Myocyte (in vitro differentiated cells): ENCODE results near the gene ZNF536. TPM values are rescaled to one million over a fixed set of nuclear protein-coding genes. Genes with fewer than 3 reads are reported as not detected.
"Not testable (repeated sequence)": the region's sequence is repeated elsewhere in the genome, so short reads cannot be mapped to it uniquely, and the experiment has no call there.

Source experiments
- DNase-seq: peaks from one replicate; pipeline ENCODE4 v3.0.0-alpha.2; 2012; ENCODE audit warnings: low read depth
- total RNA-seq: library from RNA; depleted of rRNA; stranded (reverse); fragments of >200 nt; gene quantifications from 2 replicates; pipeline ENCODE4 v1.2.3, GENCODE V29; 2014

ZNF536 gene
- total RNA-seq, 1 donor from 2014 or later: not detected

DNA sequence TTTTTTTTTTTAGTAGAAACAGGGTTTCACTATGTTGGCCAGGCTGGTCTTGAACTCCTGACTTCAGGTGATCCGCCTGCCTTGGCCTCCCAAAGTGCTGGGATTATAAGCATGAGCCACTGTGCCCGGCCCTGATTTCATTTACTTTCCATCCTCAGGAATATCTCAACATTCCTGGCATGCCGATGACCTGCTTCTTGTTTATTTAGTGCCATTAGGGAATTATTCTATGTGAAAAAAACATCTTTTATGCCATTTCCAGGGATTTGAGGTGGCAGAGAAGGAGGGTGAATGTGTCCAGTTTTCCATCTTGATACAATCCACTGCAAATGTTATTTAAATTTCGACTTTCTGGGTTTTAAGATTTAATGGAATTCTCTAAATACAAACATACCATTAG, 45.0 kb downstream of the ZNF536 start:
- not testable (repeated sequence) for DNase-seq

DNA sequence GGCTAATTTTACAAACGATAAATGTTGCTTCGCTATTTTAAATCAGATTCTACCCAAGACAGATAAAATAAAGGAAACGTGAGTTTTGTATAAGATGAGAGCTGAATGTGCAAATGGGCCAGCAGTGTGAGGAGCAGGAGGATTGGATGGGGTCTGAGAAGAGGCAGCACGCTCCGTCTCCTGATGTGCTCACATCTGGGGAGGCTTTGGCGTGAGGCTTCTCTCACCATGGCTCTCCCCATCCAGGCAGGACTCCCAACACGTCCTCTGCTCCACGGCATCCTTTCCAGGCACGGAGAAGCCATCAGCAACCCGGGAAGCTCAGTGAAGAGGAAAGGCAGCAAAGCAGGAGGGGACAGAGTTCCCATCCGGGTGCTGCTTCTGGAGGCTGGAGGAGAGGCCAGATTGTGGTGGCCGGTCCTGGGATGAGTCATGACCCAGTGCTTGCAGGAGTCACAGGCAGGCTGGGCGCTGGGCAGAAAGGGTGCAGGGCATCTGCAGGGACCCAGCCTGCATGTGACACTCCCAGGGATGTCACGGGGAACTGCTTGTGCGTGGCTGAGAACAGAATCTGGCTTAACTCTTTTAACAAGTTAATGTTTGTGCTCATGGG, 47.5 kb downstream of the ZNF536 start:
- DNase-seq: no peak

DNA sequence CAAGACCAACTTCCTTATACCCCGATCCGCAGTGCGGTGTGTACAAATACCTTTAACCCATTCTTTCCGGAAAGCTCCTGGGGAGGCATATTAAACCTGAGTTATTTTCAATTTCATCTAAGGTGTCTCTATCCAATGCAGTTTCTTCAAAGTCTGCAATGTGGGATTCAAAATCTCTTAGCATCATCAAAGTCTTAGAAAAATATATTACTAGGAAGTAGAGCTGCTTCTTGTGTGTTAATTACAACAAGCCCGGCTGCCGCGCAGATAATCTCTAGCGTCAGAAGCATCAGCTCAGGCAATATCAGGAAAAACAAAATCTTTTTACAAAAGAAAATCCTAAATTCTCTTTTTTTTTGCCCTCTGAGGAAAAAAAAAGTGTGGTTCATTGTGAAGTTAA, 48.1 kb downstream of the ZNF536 start:
- DNase-seq: no peak

DNA sequence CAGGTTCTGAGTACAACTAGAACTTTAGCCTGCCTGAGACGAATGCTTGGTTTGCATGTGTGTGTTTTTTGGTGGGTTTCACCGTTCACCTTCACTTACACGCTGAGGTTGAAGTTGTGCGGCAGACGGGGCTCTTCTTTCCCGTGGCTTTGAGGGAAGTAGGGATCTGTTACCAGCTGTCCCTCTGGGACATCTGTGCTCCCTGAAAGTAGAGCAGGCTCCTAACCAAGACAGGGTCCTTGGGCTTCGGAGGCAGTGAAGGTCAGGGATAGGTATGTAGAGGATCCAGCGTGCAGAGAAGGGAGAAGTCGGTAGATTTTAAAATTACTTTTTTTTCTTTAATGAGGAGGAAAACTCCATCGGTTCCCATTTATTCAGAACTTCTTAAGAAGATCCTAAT, 48.7 kb downstream of the ZNF536 start:
- DNase-seq: no peak

DNA sequence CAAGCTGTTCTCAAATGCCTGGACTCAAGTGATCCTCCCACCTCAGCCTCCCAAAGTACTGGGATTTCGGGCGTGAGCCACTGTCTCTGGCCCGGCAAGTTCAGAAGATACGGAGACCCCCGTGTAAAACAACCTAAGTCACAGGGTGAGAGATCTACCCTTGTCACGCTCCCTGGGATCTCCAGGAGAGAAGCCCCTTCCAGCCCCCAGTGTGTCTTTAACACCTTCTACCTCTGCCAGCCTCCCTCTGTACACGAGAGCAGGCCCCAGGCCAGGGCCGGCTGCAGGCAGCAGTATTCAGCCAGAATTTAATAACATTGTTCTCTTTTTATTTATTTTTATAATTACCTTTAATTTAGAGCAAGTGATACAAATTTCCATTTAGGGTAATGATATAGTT, 49.4 kb downstream of the ZNF536 start:
- no peak for DNase-seq

DNA sequence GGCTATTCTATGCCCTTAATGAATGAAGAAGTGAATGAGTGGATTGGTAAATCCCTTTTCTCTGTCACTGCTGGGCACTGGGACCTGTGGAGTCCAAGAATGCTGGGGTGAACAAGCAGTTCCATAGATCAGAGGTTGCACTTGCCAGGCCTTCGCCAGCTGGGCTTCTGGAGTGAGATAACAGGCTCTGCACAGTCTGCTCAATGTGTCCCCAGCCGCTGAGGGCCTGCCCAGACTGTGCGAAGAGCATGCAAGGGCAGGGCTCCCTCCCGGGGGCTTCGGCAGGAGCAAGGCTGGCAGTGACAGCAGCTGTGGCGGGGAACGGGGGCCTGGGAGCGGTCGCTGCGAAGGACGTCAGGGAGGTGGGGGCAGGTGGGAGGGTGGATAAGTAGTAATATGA, 51.3 kb downstream of the ZNF536 start:
- no peak for DNase-seq

DNA sequence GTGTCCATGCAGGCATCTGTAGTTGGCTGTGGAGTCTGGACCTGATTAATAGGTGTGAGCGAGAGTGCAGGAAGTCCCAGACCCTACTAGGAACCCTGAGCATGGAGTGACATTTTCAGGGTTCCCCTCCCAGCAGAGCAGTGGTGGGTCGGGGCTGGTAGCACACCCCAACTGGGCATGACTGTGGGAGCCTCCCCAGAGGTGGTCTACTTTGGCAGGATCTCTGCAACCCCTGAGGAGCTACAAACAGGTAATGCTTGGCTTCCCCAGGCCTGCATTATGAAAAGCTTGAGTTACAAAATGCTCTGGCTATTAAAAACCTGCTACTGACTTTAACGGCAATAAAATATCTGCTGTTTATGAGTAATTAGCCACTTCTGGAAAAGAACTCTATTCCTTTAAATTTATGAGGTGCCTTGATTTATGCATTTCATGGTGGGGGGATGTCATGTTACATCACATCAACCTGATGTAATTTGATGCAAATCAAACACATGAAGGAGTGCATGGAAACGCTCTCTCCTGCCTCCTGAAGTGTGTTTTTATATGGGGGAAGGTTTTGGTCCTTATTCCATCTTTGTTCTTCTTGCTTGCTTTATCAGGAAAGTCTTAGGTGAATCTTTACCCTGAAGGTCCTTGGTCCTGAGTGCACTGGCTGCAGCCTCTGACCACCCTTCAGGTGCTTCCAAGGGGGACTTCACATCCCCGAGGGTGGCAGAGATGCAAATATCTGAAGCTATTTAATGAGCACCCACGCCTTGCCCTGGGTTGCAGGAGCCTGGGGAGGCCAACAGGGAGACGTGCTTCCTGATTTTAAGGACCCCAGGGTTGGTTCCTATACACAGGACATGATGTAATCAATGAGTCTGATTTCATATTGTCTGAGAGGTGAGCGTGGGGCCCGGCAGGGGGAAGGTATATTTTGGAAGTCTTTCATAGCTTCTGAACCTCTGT, 54.0 kb downstream of the ZNF536 start:
- DNase-seq: no peak

DNA sequence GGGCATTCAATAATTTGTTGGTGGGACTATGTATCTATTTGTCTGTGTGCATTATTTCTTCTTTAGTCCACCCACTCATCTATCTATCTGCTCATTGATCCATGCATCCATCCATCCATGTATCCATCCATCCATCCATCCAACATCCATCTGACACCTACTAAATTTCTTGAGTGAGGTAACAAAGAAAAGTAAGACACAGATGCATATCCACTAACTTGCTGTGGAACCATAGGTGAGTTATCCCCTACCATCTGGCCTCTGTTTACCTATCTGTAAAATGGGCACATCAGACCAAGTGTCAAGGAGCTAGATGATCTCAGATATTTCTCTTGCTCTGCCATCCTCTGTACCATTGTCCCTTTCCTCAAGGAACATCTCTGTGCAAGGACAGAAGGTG, 54.7 kb downstream of the ZNF536 start:
- DNase-seq: no peak

DNA sequence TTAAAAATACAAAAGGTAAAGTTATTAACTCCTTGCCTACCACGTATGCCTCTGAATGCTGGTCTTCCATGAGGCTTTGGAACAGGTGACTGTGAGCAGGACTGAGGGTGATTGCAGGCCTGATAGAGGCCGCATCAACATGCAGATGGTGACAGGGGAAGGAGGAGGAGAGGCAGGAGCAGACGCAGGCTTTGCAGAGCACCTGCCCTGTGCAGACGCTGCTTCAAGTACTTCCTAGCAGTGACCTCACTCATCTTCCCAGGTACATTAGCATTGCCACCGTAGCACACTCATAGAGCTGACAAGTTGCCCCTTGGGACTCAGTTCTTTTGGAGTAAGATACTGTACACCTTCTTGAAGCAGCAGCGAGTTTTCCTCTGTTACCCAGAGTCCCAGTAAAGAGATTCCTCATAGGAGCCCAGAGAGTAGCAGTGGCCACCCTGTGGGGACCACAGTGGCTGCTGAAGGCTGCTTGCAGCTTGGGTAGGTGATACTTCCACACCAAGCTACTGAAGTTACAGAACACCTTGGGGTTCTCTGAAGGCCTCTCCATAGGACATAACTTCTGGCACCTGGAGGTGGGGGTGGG, 56.0 kb downstream of the ZNF536 start:
- no peak for DNase-seq

DNA sequence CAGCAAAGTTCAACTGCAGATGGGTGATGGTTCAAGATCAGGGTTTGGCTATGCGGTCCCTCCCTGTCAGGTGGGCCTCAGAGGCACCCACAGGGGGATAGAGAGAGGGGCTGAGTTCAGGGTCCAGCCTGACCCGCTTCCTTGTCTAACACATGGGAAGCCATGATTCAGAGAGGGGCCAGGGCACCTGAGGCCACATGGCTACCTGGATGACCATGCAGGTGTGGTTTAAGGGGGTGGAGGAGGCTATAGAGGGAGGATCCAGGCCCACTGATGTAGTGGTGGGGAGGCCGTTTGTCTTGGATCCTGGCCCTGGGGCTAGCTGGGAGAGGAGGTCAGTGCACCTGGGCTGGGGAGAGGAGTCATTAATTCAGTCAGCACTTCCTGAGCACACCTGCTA, 56.7 kb downstream of the ZNF536 start:
- DNase-seq: no peak

DNA sequence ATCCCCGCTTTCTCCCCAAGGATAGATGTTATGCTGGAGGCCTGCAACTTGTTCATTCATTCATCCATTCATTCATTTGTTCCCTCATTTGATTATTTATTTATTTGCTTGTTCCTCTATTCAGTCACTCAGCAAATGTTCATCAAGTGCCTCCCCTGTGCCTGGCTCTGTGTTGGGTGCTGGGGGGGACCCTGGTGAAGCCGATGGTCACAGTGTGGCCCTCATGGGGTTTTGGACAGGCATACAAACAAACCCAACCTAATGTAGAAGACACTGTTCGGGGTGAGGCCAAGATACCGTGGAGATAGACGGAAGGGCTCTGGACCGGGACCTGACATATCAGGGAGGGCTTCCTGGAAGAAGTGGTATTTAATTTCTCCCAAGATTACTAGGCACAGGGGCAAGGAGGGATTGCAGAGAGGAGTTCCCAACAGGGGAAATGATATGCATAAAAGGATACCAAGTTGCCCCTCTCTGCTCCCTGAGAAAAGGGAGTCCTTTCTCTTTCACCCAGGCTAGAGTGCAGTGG, 58.1 kb downstream of the ZNF536 start:
- DNase-seq: no peak

DNA sequence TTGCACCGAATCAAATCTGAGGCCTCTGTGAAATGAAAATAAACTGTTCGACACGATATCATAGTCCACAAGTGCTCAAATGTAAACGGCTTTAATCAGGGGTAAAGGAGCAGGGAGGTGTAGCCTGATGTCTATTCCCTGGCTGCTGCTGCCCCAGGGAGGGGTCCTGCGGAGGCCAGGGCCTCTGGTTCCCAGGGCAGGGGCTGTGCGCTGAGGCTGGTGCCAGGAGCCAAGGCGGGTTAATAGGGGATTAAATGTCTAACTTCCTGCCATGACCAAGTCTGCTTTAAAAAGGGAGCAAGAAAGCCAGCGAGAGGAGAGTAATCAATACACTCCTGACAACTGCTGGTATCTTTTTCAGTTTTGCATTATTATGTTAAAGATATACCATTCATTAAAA, 59.4 kb downstream of the ZNF536 start:
- no peak for DNase-seq

DNA sequence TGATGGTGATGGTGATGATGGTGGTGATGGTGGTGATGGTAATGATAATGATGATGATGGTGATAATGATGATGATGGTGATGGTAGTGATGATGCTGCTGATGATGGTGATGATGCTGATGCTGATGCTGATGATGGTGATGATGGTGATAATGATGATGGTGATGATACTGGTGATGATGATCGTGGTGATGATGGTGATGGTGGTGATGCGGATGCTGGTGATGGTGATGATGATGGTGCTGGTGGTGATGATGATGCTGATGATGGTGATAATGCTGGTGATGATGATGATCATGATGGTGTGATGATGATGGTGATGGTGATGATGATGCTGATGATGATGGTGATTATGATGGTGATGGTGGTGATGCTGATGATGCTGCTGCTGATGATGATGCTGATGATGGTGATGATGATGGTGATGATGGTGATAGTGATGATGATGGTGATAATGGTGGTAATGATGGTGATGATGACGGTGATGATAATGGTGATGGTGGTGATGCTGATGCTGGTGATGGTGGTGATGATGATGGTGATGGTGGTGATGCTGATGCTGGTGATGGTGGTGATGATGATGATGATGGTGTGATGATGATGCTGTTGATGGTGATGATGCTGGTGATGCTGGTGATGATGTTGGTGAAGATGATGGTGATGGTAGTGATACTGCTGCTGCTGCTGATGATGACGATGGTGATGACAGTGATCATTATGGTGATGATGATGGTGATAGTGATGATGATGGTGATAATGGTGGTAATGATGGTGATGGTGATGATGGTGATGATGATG, 62.8 kb downstream of the ZNF536 start:
- no peak for DNase-seq

DNA sequence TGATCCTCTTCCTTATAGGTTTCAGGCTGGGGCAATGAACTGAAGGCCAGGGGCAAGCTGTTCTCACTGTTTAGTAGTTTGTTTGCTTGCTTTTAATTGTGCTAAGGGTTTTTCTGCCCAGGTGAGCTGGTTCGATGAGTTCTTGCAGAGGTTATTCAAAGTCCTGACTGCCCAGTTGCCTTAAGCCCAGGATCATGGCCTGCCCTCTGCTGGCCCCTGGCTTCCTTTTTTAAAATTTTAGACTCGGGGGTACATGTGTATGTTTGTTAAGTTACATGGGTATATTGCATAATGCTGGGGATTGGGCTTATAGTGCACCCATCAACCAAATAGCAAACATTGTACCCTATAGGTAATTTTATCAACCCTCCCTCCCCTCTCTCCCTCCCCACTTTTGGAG, 65.7 kb downstream of the ZNF536 start:
- no peak for DNase-seq

DNA sequence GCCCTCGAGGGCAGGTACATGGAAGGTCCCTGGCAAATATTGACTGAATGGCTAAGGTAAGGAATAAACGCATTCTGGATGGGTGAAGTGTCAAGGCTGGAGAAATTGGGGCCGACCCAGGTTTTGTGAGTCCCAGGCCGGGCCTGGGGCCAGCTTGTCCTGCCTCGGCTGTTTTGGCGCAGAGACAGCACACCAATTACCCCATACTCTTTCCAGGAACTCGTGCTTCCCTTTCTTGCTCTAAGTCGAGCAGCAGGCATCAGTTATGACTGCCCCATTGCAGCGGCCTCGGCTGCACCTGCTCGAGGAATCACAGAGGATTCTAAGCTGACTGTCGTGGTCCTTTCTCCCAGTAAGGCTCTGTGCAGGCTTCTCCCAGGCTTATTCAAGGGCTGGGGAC, 67.1 kb downstream of the ZNF536 start:
- DNase-seq: no peak

DNA sequence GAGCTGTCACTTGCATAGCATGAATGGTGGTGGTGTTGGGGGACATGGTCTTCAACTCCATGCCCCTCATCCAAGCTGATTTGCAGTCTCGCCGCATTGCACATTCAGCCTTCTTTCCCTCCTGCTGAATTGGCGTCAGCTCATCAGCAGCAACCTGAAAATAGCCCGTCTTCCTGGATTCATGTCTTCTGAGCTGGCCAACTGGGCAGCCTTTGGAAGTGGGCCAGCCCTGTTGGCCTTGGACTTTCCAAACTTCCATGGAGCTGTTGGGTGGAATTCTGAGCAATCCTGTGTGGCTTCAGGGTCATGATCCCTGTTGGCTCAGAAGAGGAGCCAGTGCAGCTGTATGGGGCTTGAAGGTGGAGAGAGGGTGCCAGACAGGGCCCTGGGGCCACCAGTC, 68.8 kb downstream of the ZNF536 start:
- no peak for DNase-seq

DNA sequence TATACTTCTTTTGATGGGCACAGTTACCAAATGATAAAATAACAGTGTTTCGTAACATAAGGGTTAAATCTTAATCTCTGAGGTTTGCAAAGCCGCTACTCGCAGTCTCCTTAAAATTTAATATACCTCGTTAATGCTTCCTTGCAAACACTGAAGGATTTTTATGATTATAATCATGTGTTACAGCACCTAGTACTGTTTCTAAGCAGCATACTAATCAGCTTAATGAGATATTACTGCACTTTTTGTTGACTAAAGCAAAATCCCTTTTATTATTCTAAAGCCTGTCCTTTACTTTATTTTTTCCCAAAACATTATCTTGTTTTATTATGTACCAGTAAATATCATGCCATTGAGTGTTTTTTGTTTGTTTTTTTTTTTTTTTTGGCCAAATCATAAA, 70.5 kb downstream of the ZNF536 start:
- no peak for DNase-seq

DNA sequence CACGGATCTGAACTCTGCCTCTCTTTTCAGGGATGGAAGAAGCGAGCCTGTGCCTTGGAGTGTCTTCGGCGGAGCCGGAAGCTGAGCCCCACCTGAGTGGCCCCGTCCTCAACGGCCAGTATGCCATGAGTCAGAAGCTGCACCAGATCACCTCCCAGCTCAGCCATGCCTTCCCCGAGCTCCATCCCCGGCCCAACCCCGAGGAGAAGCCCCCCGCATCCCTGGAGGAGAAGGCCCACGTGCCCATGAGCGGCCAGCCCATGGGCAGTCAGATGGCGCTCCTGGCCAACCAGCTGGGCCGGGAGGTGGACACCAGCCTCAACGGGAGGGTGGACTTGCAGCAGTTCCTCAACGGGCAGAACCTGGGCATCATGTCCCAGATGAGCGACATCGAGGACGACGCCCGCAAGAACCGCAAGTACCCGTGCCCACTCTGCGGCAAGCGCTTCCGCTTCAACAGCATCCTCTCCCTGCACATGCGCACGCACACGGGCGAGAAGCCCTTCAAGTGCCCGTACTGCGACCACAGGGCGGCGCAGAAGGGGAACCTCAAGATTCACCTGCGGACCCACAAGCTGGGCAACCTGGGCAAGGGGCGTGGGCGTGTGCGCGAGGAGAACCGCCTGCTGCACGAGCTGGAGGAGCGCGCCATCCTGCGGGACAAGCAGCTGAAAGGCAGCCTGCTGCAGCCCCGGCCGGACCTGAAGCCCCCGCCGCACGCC, 71.5 kb downstream of the ZNF536 start:
- no peak for DNase-seq

DNA sequence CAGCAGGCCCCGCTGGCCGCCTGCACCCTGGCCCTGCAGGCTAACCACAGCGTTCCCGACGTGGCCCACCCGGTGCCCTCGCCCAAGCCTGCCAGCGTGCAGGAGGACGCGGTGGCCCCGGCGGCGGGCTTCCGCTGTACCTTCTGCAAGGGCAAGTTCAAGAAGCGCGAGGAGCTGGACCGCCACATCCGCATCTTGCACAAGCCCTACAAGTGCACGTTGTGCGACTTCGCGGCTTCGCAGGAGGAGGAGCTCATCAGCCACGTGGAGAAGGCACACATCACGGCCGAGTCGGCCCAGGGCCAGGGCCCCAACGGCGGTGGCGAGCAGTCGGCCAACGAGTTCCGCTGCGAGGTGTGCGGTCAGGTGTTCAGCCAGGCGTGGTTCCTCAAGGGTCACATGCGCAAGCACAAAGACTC, 72.1 kb downstream of the ZNF536 start:
- no peak for DNase-seq

DNA sequence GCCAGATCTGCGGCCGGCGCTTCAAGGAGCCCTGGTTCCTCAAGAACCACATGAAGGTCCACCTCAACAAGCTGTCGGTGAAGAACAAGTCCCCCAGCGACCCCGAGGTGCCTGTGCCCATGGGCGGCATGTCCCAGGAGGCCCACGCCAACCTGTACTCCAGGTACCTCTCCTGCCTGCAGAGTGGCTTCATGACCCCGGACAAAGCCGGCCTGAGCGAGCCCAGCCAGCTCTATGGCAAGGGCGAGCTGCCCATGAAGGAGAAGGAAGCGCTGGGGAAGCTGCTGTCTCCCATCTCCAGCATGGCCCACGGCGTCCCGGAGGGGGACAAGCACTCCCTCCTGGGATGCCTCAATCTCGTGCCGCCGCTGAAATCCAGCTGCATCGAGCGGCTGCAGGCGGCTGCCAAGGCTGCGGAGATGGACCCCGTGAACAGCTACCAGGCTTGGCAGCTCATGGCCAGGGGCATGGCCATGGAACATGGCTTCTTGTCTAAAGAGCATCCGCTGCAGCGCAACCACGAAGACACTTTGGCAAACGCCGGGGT, 72.6 kb downstream of the ZNF536 start:
- no peak for DNase-seq
